DND-41 (cell line): ENCODE measurements around the gene GRID1.

ENCODE experiments used
- EZH2 ChIP-seq: IDR thresholded peaks from 3 replicates; pipeline ENCODE4 v1.6.1; 2012; ENCODE audit warnings: borderline replicate concordance, low read depth, mild to moderate bottlenecking, moderate library complexity, low read length, inconsistent platforms; ENCODE audit not compliant: severe bottlenecking
- TF ChIP-seq, protein P1 (sequence below): IDR thresholded peaks from 2 replicates; pipeline ENCODE4 v1.5.1; 2012; ENCODE audit warnings: borderline replicate concordance, low read length, moderate library complexity, mild to moderate bottlenecking; ENCODE audit not compliant: poor library complexity, severe bottlenecking; ENCODE audit errors: extremely low read depth

GRCh38 chr10:86340176-86340990 lies 26.2 kb downstream of the GRID1 start:
- TF ChIP-seq, protein P1, sequence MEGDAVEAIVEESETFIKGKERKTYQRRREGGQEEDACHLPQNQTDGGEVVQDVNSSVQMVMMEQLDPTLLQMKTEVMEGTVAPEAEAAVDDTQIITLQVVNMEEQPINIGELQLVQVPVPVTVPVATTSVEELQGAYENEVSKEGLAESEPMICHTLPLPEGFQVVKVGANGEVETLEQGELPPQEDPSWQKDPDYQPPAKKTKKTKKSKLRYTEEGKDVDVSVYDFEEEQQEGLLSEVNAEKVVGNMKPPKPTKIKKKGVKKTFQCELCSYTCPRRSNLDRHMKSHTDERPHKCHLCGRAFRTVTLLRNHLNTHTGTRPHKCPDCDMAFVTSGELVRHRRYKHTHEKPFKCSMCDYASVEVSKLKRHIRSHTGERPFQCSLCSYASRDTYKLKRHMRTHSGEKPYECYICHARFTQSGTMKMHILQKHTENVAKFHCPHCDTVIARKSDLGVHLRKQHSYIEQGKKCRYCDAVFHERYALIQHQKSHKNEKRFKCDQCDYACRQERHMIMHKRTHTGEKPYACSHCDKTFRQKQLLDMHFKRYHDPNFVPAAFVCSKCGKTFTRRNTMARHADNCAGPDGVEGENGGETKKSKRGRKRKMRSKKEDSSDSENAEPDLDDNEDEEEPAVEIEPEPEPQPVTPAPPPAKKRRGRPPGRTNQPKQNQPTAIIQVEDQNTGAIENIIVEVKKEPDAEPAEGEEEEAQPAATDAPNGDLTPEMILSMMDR = no peak
- no peak for TF ChIP-seq EZH2
